Right atrium auricular region (tissue), 2 donors: Measurements from ENCODE around the gene INSRR. TPM values are rescaled to one million over a fixed set of nuclear protein-coding genes. Genes with fewer than 3 reads are reported as not detected.

Source experiments
- DNase-seq: peaks from one replicate; pipeline ENCODE4 v3.0.0-alpha.2; 2019; ENCODE audit warnings: low spot score
- H3K27ac ChIP-seq, 2 donors: fragments of 200-600 bp; sonication (generic); 1 replicate in 1 of 2; 2 replicates in 1 of 2; pipeline ENCODE4 v1.5.1; 2016 to 2019
- H3K27me3 ChIP-seq, 2 donors: fragments of 200-600 bp; sonication (generic); one replicate each; pipeline versions ENCODE4 v1.5.1 to v1.6.0; 2017 to 2019
- H3K36me3 ChIP-seq: fragments of 200-600 bp; sonication (generic); one replicate; pipeline ENCODE4 v1.5.1; 2016
- H3K4me1 ChIP-seq, 2 donors: fragments of 200-600 bp; sonication (generic); one replicate each; pipeline versions ENCODE4 v1.5.1 to v1.6.0; 2017 to 2019
- H3K4me3 ChIP-seq, 2 donors: fragments of 200-600 bp; sonication (generic); 1 replicate in 1 of 2; 2 replicates in 1 of 2; pipeline ENCODE4 v1.5.1; 2017 to 2019; ENCODE audit warnings: mild to moderate bottlenecking in 1 of 2, moderate library complexity in 1 of 2
- H3K9me3 ChIP-seq, 2 donors: fragments of 200-600 bp; sonication (generic); one replicate each; pipeline ENCODE4 v1.5.1; 2019
- CTCF ChIP-seq, 2 donors: fragments of 200-600 bp; sonication (generic); IDR thresholded peaks; one replicate each; pipeline ENCODE4 v1.5.1; 2019; ENCODE audit warnings: antibody characterized with exemption in 2 of 2
- total RNA-seq, 2 donors: library from RNA; depleted of rRNA; stranded (reverse); fragments of >200 nt; gene quantifications; one replicate each; pipeline ENCODE4 v1.1.0, GENCODE V29; 2016

INSRR gene
- total RNA-seq, 2 donors from 2014 or later, result not detected

DNA sequence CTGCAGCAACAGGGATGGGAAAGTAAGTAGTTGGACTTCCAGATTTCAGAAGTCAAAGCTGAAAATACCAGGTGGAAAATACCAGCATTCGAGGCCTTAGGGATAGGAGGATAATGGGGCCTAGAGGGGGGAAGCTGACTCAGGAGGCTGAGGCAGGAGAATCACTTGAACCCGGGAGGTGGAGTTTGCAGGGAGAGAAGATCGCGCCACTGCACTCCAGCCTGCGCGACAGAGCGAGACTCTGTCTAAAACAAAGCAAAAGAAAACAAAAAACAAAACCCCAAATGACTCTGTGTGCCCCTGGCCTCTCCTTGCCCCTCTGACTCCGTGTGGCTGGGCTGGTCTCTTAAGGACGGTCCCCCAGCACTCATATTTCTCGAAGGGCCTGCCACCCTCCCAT is 45.6 kb downstream of the INSRR start:
- no peak for DNase-seq
- no peak for TF ChIP-seq CTCF (IDR thresholded peaks at IDR 0.05)
- H3K27ac ChIP-seq, result peak overlapping the region in 1 of 2 donors; percentile 78
- H3K36me3 ChIP-seq, result no peaks in the 10 kb centered on the region
- H3K27me3 ChIP-seq, result no peaks in the 10 kb centered on the region
- peaks cover 0 to 27% of the 10 kb centered on the region in 2 donors for H3K4me1 ChIP-seq
- H3K4me3 ChIP-seq, result peak overlapping the region; percentile 34 to 46
- no peaks in the 10 kb centered on the region for H3K9me3 ChIP-seq

- no peak overlapping the region for H3K27ac ChIP-seq
- no peak for DNase-seq
- TF ChIP-seq CTCF (IDR thresholded peaks at IDR 0.05), result no peak
- H3K4me1 ChIP-seq, result peaks cover 0 to 27% of the 10 kb centered on the region in 2 donors
- no peak overlapping the region for H3K4me3 ChIP-seq
- no peaks in the 10 kb centered on the region for H3K36me3 ChIP-seq
- H3K9me3 ChIP-seq, result no peaks in the 10 kb centered on the region
- H3K27me3 ChIP-seq, result no peaks in the 10 kb centered on the region
Measured at GRCh38 chr1:156812293-156812990, 46.5 kb downstream of the INSRR start.

DNA sequence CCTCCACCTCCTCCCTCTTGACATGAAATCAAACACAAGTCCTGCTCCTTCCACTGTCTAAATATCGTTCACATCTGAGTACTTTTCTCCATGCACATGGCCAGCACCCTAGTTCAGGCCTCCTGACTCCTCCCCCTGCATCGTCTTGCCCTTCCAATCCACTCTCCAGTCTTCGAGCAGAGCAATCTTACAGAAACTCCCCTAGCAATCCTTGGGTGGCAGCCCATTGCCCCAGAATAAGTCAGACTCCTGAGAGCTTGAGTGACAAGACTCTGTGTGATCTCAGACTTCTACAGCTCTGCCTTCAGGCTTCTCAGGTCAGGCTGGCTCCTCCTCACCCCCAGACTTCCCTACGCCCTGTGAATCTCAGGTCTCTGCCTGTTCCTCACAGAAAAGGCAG is 47.7 kb downstream of the INSRR start:
- DNase-seq, result no peak
- H3K36me3 ChIP-seq, result no peaks in the 10 kb centered on the region
- H3K9me3 ChIP-seq, result no peaks in the 10 kb centered on the region
- no peak for TF ChIP-seq CTCF (IDR thresholded peaks at IDR 0.05)
- H3K4me1 ChIP-seq, result peaks cover 0 to 32% of the 10 kb centered on the region in 2 donors
- H3K27me3 ChIP-seq, result no peaks in the 10 kb centered on the region
- H3K4me3 ChIP-seq, result no peak overlapping the region
- H3K27ac ChIP-seq, result no peak overlapping the region

DNA sequence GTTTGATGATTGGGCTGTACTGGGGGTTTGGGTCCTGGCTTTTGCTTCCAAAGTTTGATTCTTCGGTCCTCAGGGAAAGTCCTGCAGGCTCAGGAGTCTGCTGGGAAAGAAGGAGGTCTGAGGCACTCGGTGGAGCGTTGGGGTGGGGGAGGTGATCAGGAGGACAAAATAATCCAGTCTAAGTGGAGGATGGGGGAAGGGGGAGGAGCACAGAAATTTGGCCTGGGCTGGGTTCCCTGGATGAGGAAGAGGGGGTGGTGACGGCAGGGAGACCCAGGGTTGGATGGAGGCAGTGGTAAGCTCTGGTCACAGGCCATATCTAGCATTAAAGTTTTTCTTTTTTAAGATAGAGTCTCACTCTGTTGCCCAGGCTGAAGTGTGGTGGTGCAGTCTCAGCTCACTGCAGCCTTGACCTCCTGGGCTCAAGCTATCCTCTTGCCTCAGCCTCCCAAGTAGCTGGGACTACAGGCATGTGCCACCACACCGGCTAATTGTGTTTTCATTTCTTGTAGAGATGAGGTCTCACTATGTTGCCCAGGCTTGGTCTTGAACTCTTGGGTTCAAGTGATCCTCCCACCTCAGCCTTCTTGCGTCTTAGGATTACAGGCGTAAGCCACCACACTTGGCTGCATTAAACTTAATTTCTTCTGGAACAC is 49.1 kb downstream of the INSRR start:
- H3K27ac ChIP-seq, result no peak overlapping the region
- H3K4me3 ChIP-seq, result no peak overlapping the region
- no peaks in the 10 kb centered on the region for H3K9me3 ChIP-seq
- no peaks in the 10 kb centered on the region for H3K27me3 ChIP-seq
- TF ChIP-seq CTCF (IDR thresholded peaks at IDR 0.05), result no peak
- peaks cover 0 to 35% of the 10 kb centered on the region in 2 donors for H3K4me1 ChIP-seq
- no peak for DNase-seq
- H3K36me3 ChIP-seq, result no peaks in the 10 kb centered on the region

DNA sequence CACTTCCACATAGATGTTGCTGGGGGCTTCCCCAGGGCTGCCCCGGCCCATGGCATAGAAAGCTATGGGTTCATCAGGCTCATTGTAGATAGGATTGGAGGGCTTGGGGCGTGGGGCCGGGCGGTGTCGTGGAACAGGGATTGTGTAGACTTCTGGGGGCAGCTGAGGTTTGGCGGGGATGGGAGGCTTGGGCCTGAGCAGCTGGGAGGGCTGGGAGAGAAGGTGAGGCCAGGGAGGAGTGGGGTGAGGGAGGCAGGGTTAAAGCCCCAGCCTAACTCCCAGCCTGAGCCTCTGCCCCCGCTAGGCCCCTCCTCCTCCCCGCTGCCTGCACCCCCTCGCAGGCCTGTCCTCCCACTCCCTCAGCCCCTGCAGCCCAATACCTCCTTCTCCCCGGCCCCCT is 49.6 kb downstream of the INSRR start:
- H3K4me1 ChIP-seq, result peaks cover 0 to 31% of the 10 kb centered on the region in 2 donors
- H3K27ac ChIP-seq, result no peak overlapping the region
- no peak for TF ChIP-seq CTCF (IDR thresholded peaks at IDR 0.05)
- no peaks in the 10 kb centered on the region for H3K36me3 ChIP-seq
- H3K9me3 ChIP-seq, result no peaks in the 10 kb centered on the region
- H3K4me3 ChIP-seq, result no peak overlapping the region
- no peaks in the 10 kb centered on the region for H3K27me3 ChIP-seq
- DNase-seq, result no peak
